Aorta (tissue), 5 donors: Measurements from ENCODE around the gene CST1. TPM values are rescaled to one million over a fixed set of nuclear protein-coding genes. Genes with fewer than 3 reads are reported as not detected.
A peak's percentile ranks its signal among the peaks of the same experiment; 100 is the strongest.
"Not testable (repeated sequence)": the region's sequence is repeated elsewhere in the genome, so short reads cannot be mapped to it uniquely, and the experiment has no call there.

Experiments
- ATAC-seq: fragments of 200-7000 bp; cut with Tn5 transposase; one replicate; pipeline ENCODE4 v1.9.1; 2022; ENCODE audit warnings: moderate library complexity; ENCODE audit not compliant: low FRiP score
- DNase-seq, 2 donors: peaks; one replicate each; pipeline ENCODE4 v3.0.0-alpha.2; 2020
- H3K27ac ChIP-seq, 2 donors: one replicate each; pipeline ENCODE4 v1.5.1; 2013; ENCODE audit warnings: low read length in 2 of 2, mild to moderate bottlenecking in 2 of 2, moderate library complexity in 2 of 2, control low read depth in 1 of 2, inconsistent platforms in 1 of 2, low read depth in 1 of 2
- H3K27me3 ChIP-seq, 2 donors: one replicate each; pipeline ENCODE4 v1.6.1; 2013; ENCODE audit warnings: control low read depth in 1 of 2, low read length in 1 of 2, mild to moderate bottlenecking in 1 of 2, moderate library complexity in 1 of 2; ENCODE audit not compliant: insufficient read depth in 2 of 2, control insufficient read depth in 1 of 2
- H3K36me3 ChIP-seq, 2 donors: one replicate each; pipeline ENCODE4 v1.6.1; 2013; ENCODE audit warnings: control low read depth in 1 of 2, low read length in 1 of 2, mild to moderate bottlenecking in 1 of 2; ENCODE audit not compliant: insufficient read depth in 2 of 2, control insufficient read depth in 1 of 2
- H3K4me1 ChIP-seq, 2 donors: one replicate each; pipeline ENCODE4 v1.6.1; 2013; ENCODE audit warnings: low read length in 2 of 2, control low read depth in 1 of 2, mild to moderate bottlenecking in 1 of 2, moderate library complexity in 1 of 2; ENCODE audit not compliant: insufficient read depth in 2 of 2, control insufficient read depth in 1 of 2
- H3K4me3 ChIP-seq, 2 donors: one replicate each; pipeline ENCODE4 v1.5.1; 2013; ENCODE audit warnings: low read length in 2 of 2, control low read depth in 1 of 2, mild to moderate bottlenecking in 1 of 2
- H3K9me3 ChIP-seq: one replicate; pipeline ENCODE4 v1.6.1; 2013; ENCODE audit warnings: mild to moderate bottlenecking, low read length; ENCODE audit not compliant: control insufficient read depth
- WGBS, 2 donors: extraction: QIAGEN DNeasy Blood & Tissue Kit; methylation state at CpG; one replicate each; pipeline ENCODE4 v1.1.7; 2013; 5-methylcytosine and 5-hydroxymethylcytosine counted together
- intact Hi-C, 2 donors: fragments of 100-400 bp; cut with DNase I; formaldehyde crosslinking; loops; one replicate each; pipeline versions ENCODE4 v1.14.2 to v1.15.0; 2022
- polyA plus RNA-seq, 2 donors: library from polyadenylated mRNA; stranded (reverse); fragments of 200-250 nt; gene quantifications; one replicate each; pipeline ENCODE4 v1.2.3, GENCODE V29; 2013
- total RNA-seq, 2 donors: library from RNA; stranded (reverse); fragmentation: NEBNext Ultra II Directional; extraction: Animal tissue kit (Norgen Biotek cat#: 25700); gene quantifications; one replicate each; pipeline ENCODE4 v1.2.1, GENCODE V29; 2021
- donor health status: healthy with polysubstance abuse.
- donor health status: Bipolar disorder and iron deficiency.
- donor health status: DM: no; HTN: no; CAD: no.
- donor health status: DM: no; HTN: no; CAD: no.
- donor health status: DM: yes; HTN: yes; CAD: no.

The CST1 gene
- total and polyA plus RNA-seq, 4 donors = 1.1 TPM; not detected in 3

- H3K9me3 ChIP-seq, intact Hi-C loops, DNase-seq, ATAC-seq, H3K27ac ChIP-seq, H3K36me3 ChIP-seq, H3K4me3 ChIP-seq, H3K27me3 ChIP-seq, H3K4me1 ChIP-seq: not testable (repeated sequence)
- 43 to 49% methylated on average over 2 of the region's 2 CpGs for WGBS, 2 donors
Observed at GRCh38 chr20:23764630-23765029, 13.9 kb upstream of the CST1 start.

GRCh38 chr20:23763345-23763744 is 12.6 kb upstream of the CST1 start:
- no peaks in the 10 kb centered on the region for H3K27me3 ChIP-seq
- intact Hi-C loops = no loop called here
- no peak for DNase-seq
- H3K4me1 ChIP-seq = no peaks in the 10 kb centered on the region
- ATAC-seq = no peak
- H3K36me3 ChIP-seq = no peaks in the 10 kb centered on the region
- peaks cover 3% of the 10 kb centered on the region for H3K9me3 ChIP-seq
- no peak overlapping the region for H3K4me3 ChIP-seq
- H3K27ac ChIP-seq = no peak overlapping the region

GRCh38 chr20:23759306-23759940 is 8.7 kb upstream of the CST1 start:
- intact Hi-C loops = no loop called here
- no peak overlapping the region for H3K27ac ChIP-seq
- H3K4me1 ChIP-seq = no peaks in the 10 kb centered on the region
- no peaks in the 10 kb centered on the region for H3K36me3 ChIP-seq
- H3K27me3 ChIP-seq = no peaks in the 10 kb centered on the region
- ATAC-seq = no peak
- no peak for DNase-seq
- peaks cover 2% of the 10 kb centered on the region for H3K9me3 ChIP-seq
- H3K4me3 ChIP-seq = no peak overlapping the region
- WGBS, 2 donors = 52 to 60% methylated on average over 2 of the region's 2 CpGs

- ATAC-seq, intact Hi-C loops, H3K27ac ChIP-seq, H3K4me3 ChIP-seq, DNase-seq, H3K4me1 ChIP-seq, H3K36me3 ChIP-seq, H3K27me3 ChIP-seq, H3K9me3 ChIP-seq: not testable (repeated sequence)
- WGBS, 2 donors = 9 to 14% methylated on average over 3 of the region's 3 CpGs
Observed at GRCh38 chr20:23756792-23757191, 6.1 kb upstream of the CST1 start.

GRCh38 chr20:23755131-23755611 is 4.4 kb upstream of the CST1 start:
- H3K27ac ChIP-seq, intact Hi-C loops, H3K36me3 ChIP-seq, H3K27me3 ChIP-seq, H3K9me3 ChIP-seq, DNase-seq, H3K4me3 ChIP-seq, H3K4me1 ChIP-seq: not testable (repeated sequence)
- peak; percentile 55 for ATAC-seq
- 55 to 67% methylated on average over 3 of the region's 3 CpGs for WGBS, 2 donors

GRCh38 chr20:23754731-23755130 is 4.0 kb upstream of the CST1 start:
- 64 to 65% methylated on average over 4 of the region's 4 CpGs for WGBS, 2 donors
- ATAC-seq = no peak
- no peak for DNase-seq
- H3K27ac ChIP-seq = no peak overlapping the region
- no peaks in the 10 kb centered on the region for H3K9me3 ChIP-seq
- no peaks in the 10 kb centered on the region for H3K27me3 ChIP-seq
- no peaks in the 10 kb centered on the region for H3K36me3 ChIP-seq
- H3K4me1 ChIP-seq = no peaks in the 10 kb centered on the region
- H3K4me3 ChIP-seq = no peak overlapping the region
- intact Hi-C loops = no loop called here

GRCh38 chr20:23753589-23753988 is 2.9 kb upstream of the CST1 start:
- Histone ChIP-seq H3K9me3 (no peaks in the 10 kb centered on the region), H3K4me3 (no peak overlapping the region), H3K27ac (no peak overlapping the region), H3K27me3 (no peaks in the 10 kb centered on the region), H3K36me3 (no peaks in the 10 kb centered on the region), H3K4me1 (no peaks in the 10 kb centered on the region)
- DNase-seq (no peak), ATAC-seq (no peak)
- WGBS, 2 donors = 72 to 84% methylated on average over 2 of the region's 2 CpGs
- intact Hi-C loops = no loop called here

GRCh38 chr20:23753194-23753548 is 2.4 kb upstream of the CST1 start:
- no peaks in the 10 kb centered on the region for H3K9me3 ChIP-seq
- H3K27ac ChIP-seq = no peak overlapping the region
- intact Hi-C loops = no loop called here
- no peak overlapping the region for H3K4me3 ChIP-seq
- H3K36me3 ChIP-seq = no peaks in the 10 kb centered on the region
- WGBS, 2 donors = 94% methylated on average over 3 of the region's 3 CpGs
- no peaks in the 10 kb centered on the region for H3K4me1 ChIP-seq
- no peaks in the 10 kb centered on the region for H3K27me3 ChIP-seq
- ATAC-seq (no peak), DNase-seq (no peak)

GRCh38 chr20:23752481-23753193 is 1.9 kb upstream of the CST1 start:
- Histone ChIP-seq H3K27ac (no peak overlapping the region), H3K27me3 (no peaks in the 10 kb centered on the region), H3K4me3 (no peak overlapping the region), H3K9me3 (no peaks in the 10 kb centered on the region), H3K36me3 (no peaks in the 10 kb centered on the region), H3K4me1 (no peaks in the 10 kb centered on the region)
- ATAC-seq (no peak), DNase-seq (no peak)
- 83 to 88% methylated on average over 11 of the region's 11 CpGs for WGBS, 2 donors
- intact Hi-C loops = no loop called here
